GM21786 (cell line): Measurements from ENCODE around the gene SCCPDH.
A peak's percentile ranks its signal among the peaks of the same experiment; 100 is the strongest.

Source experiments
- ATAC-seq: cut with Tn5 transposase; IDR thresholded peaks from one replicate; pipeline ENCODE4 v1.9.1; 2021; ENCODE audit not compliant: unreplicated experiment

Gene SCCPDH

GRCh38 chr1:246782120-246782900 is 58.1 kb downstream of the SCCPDH start:
- peak; percentile 47 for ATAC-seq

- peak; percentile 47 for ATAC-seq
Observed at GRCh38 chr1:246784621-246785493, 60.6 kb downstream of the SCCPDH start.

GRCh38 chr1:246785494-246786111 is 61.4 kb downstream of the SCCPDH start:
- no peak for ATAC-seq

- no peak for ATAC-seq
Observed at GRCh38 chr1:246786606-246787238, 62.5 kb downstream of the SCCPDH start.

- no peak for ATAC-seq
Observed at GRCh38 chr1:246787781-246788513, 63.7 kb downstream of the SCCPDH start.

GRCh38 chr1:246788895-246789338 is 64.7 kb downstream of the SCCPDH start:
- no peak for ATAC-seq

- ATAC-seq: no peak
Observed at GRCh38 chr1:246789454-246790339, 65.5 kb downstream of the SCCPDH start.

GRCh38 chr1:246790364-246790763 is 66.2 kb downstream of the SCCPDH start:
- ATAC-seq: no peak

GRCh38 chr1:246790833-246791232 is 66.6 kb downstream of the SCCPDH start:
- no peak for ATAC-seq

- ATAC-seq: no peak
Observed at GRCh38 chr1:246791303-246791918, 67.2 kb downstream of the SCCPDH start.

GRCh38 chr1:246792603-246793002 is 68.4 kb downstream of the SCCPDH start:
- no peak for ATAC-seq

- ATAC-seq: no peak
Observed at GRCh38 chr1:246793356-246793896, 69.2 kb downstream of the SCCPDH start.

- no peak for ATAC-seq
Observed at GRCh38 chr1:246794048-246794827, 70.0 kb downstream of the SCCPDH start.

- ATAC-seq: no peak
Observed at GRCh38 chr1:246794828-246795671, 70.8 kb downstream of the SCCPDH start.

GRCh38 chr1:246795906-246796694 is 71.9 kb downstream of the SCCPDH start:
- no peak for ATAC-seq

- no peak for ATAC-seq
Observed at GRCh38 chr1:246797157-246797556, 72.9 kb downstream of the SCCPDH start.
